OCI-LY1 (cell line): ENCODE results near the gene DCTN2.

Experiments used
- H2AFZ ChIP-seq: fragments of 200-600 bp; sonication (generic), shearing (Covaris generic); 2 replicates; pipeline ENCODE4 v1.6.0; 2014; ENCODE audit warnings: antibody characterized with exemption, mild to moderate bottlenecking, low read length
- H3F3A ChIP-seq: fragments of 200-600 bp; sonication (generic), shearing (Covaris generic); 2 replicates; pipeline ENCODE4 v1.6.0; 2014; ENCODE audit warnings: mild to moderate bottlenecking, antibody characterized with exemption, low read length, moderate library complexity; ENCODE audit not compliant: insufficient read depth
- H3K27ac ChIP-seq: fragments of 200-600 bp; sonication (generic); 2 replicates; pipeline ENCODE4 v1.5.1; 2014; ENCODE audit warnings: low read length, mixed run types, mild to moderate bottlenecking, low read depth; ENCODE audit not compliant: poor library complexity, severe bottlenecking
- H3K27me3 ChIP-seq: fragments of 200-600 bp; sonication (generic); 2 replicates; pipeline ENCODE4 v1.6.0; 2014; ENCODE audit warnings: antibody characterized with exemption, mild to moderate bottlenecking, low read length, moderate library complexity; ENCODE audit not compliant: insufficient read depth
- H3K36me3 ChIP-seq: fragments of 200-600 bp; sonication (generic); 2 replicates; pipeline ENCODE4 v1.6.1; 2014; ENCODE audit warnings: mild to moderate bottlenecking, antibody characterized with exemption, low read length, moderate library complexity, mixed read lengths; ENCODE audit not compliant: insufficient read depth
- H3K4me1 ChIP-seq: fragments of 200-600 bp; sonication (generic); 2 replicates; pipeline ENCODE4 v1.5.1; 2014; ENCODE audit warnings: mild to moderate bottlenecking, low read length, moderate library complexity; ENCODE audit not compliant: insufficient read depth, severe bottlenecking
- H3K4me2 ChIP-seq: fragments of 200-600 bp; sonication (generic), shearing (Covaris generic); 2 replicates; pipeline ENCODE4 v1.6.1; 2014; ENCODE audit warnings: low read length
- H3K4me3 ChIP-seq: fragments of 200-600 bp; sonication (generic); 2 replicates; pipeline ENCODE4 v1.5.1; 2014; ENCODE audit warnings: low read length, low read depth, mild to moderate bottlenecking, mixed read lengths; ENCODE audit not compliant: poor library complexity, severe bottlenecking
- H3K79me2 ChIP-seq: fragments of 200-600 bp; shearing (Covaris generic); 2 replicates; pipeline ENCODE4 v1.6.1; 2016; ENCODE audit warnings: mixed run types, low read length, mixed read lengths; ENCODE audit not compliant: insufficient read depth
- H3K9ac ChIP-seq: fragments of 200-600 bp; sonication (generic), shearing (Covaris generic); 2 replicates; pipeline ENCODE4 v1.6.1; 2014; ENCODE audit warnings: mild to moderate bottlenecking, low read length, mixed read lengths
- H3K9me2 ChIP-seq: fragments of 200-600 bp; sonication (generic), shearing (Covaris generic); 2 replicates; pipeline ENCODE4 v1.6.1; 2014; ENCODE audit warnings: low read depth, mild to moderate bottlenecking, low read length, mixed read lengths
- H3K9me3 ChIP-seq: fragments of 200-600 bp; shearing (Covaris generic); 2 replicates; pipeline ENCODE4 v1.6.1; 2014; ENCODE audit warnings: low read length, mixed read lengths
- H4K20me1 ChIP-seq: fragments of 200-600 bp; sonication (generic), shearing (Covaris generic); 2 replicates; pipeline ENCODE4 v1.6.0; 2016; ENCODE audit warnings: mild to moderate bottlenecking, low read length; ENCODE audit not compliant: insufficient read depth
- EZH2 ChIP-seq: fragments of 200-600 bp; sonication (generic), shearing (Covaris generic); IDR thresholded peaks from 2 replicates; pipeline ENCODE4 v1.8.0; 2017; ENCODE audit warnings: borderline replicate concordance, mixed run types, mild to moderate bottlenecking, antibody characterized with exemption, low read length, moderate library complexity, mixed read lengths
- TF ChIP-seq, protein P1 (sequence below): fragments of 200-600 bp; sonication (generic), shearing (Covaris generic); IDR thresholded peaks from 2 replicates; pipeline ENCODE4 v1.5.1; 2017; ENCODE audit warnings: mild to moderate bottlenecking, antibody characterized with exemption, low read length, moderate library complexity, mixed read lengths

Gene DCTN2

DNA sequence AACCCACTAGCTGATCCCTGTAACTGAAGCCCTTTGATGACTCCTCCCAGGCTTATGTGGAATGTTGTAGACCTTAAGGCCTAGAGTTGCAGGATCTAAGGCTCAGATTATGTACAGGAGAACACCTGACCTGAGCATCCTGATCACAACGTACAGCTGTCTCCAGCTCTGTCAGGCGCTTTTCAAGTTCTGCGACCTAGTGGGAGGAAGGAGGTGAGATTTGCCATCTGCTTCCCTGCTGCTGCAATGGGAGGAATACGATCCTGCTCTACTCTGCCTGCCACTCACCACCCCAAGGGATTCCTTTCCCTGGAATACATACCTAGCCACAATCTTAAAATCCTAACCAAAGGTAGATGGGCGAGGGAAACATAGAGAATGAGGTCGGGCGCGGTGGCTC is 13.9 kb downstream of the DCTN2 start:
- Histone ChIP-seq H3K4me1 (no peaks in the 10 kb centered on the region), H3K9me2 (no peaks in the 10 kb centered on the region), H3F3A (no peaks in the 10 kb centered on the region), H3K4me2 (no peak overlapping the region), H3K27ac (no peak overlapping the region), H3K9ac (no peak overlapping the region), H3K27me3 (no peaks in the 10 kb centered on the region), H4K20me1 (no peaks in the 10 kb centered on the region), H2AFZ (no peak overlapping the region), H3K79me2 (no peaks in the 10 kb centered on the region), H3K4me3 (no peak overlapping the region), H3K36me3 (peaks cover 73% of the 10 kb centered on the region), H3K9me3 (no peaks in the 10 kb centered on the region)
- TF ChIP-seq, protein P1, sequence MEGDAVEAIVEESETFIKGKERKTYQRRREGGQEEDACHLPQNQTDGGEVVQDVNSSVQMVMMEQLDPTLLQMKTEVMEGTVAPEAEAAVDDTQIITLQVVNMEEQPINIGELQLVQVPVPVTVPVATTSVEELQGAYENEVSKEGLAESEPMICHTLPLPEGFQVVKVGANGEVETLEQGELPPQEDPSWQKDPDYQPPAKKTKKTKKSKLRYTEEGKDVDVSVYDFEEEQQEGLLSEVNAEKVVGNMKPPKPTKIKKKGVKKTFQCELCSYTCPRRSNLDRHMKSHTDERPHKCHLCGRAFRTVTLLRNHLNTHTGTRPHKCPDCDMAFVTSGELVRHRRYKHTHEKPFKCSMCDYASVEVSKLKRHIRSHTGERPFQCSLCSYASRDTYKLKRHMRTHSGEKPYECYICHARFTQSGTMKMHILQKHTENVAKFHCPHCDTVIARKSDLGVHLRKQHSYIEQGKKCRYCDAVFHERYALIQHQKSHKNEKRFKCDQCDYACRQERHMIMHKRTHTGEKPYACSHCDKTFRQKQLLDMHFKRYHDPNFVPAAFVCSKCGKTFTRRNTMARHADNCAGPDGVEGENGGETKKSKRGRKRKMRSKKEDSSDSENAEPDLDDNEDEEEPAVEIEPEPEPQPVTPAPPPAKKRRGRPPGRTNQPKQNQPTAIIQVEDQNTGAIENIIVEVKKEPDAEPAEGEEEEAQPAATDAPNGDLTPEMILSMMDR = no peak
- no peak for TF ChIP-seq EZH2

DNA sequence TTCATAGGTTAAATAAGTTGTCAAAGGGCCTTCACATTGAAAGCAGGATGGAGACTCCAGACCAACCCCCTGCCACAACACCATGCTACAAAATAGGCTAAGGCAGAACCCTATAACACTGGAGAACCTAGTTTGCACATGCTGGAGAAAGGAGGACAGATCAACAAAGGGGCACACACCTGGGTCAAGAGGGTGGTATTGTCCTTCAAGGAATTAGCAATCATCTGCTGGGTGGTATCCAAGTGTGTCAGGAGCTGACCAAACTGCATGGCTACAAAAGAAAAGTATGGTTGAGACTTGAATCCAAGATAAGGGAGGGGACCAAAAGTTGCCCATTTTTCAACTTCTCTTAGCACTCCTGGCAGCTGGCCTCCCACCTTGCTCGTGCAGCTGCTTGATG is 15.2 kb downstream of the DCTN2 start:
- H3K27me3 ChIP-seq = no peaks in the 10 kb centered on the region
- H3K9ac ChIP-seq = no peak overlapping the region
- peaks cover 78% of the 10 kb centered on the region for H3K36me3 ChIP-seq
- H4K20me1 ChIP-seq = no peaks in the 10 kb centered on the region
- no peaks in the 10 kb centered on the region for H3F3A ChIP-seq
- TF ChIP-seq, protein P1 = no peak
- TF ChIP-seq EZH2 = no peak
- H3K9me2 ChIP-seq = no peaks in the 10 kb centered on the region
- no peak overlapping the region for H3K4me3 ChIP-seq
- H3K4me2 ChIP-seq = no peak overlapping the region
- H3K9me3 ChIP-seq = no peaks in the 10 kb centered on the region
- H3K79me2 ChIP-seq = no peaks in the 10 kb centered on the region
- no peak overlapping the region for H2AFZ ChIP-seq
- H3K4me1 ChIP-seq = no peaks in the 10 kb centered on the region
- H3K27ac ChIP-seq = no peak overlapping the region

DNA sequence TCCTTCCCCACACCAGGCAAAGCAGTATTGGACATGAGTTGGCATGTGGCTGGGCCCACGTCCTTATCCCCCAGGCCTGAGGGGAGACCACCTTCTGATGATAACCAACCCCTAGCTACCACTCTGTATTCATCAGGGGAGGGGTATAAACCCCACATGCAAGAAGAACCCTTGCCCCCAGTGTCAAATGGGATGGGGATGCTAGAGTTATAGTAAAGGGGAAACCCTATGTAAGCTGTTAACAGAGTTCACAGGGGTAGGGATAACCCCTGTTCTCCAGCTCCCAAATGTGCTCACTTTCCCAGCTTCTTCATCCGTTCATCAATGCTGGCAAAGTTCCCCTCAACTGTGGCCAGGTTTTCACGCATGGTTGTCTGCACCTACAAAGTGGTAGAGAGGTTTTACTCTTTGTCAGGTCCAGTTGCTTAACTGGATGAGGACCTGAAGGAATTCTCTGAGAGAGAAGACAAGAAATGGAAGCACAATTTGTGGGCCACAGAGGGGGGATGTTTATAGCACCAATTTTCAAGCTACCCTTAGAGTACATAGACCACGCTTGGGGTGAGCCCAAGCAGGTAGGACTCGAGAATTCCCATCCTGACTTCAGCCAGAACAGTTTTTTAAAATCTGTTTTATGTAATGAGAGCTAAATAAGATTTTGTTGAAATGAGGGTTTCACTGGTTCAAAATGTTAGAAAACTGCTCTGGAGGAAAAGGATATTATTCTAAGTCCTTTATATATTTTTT is 16.4 kb downstream of the DCTN2 start:
- H3F3A ChIP-seq = no peaks in the 10 kb centered on the region
- no peak overlapping the region for H3K4me2 ChIP-seq
- H2AFZ ChIP-seq = no peak overlapping the region
- no peaks in the 10 kb centered on the region for H3K4me1 ChIP-seq
- no peak overlapping the region for H3K4me3 ChIP-seq
- H3K9me3 ChIP-seq = no peaks in the 10 kb centered on the region
- peaks cover 86% of the 10 kb centered on the region for H3K36me3 ChIP-seq
- H4K20me1 ChIP-seq = no peaks in the 10 kb centered on the region
- no peaks in the 10 kb centered on the region for H3K79me2 ChIP-seq
- H3K9me2 ChIP-seq = no peaks in the 10 kb centered on the region
- H3K27me3 ChIP-seq = no peaks in the 10 kb centered on the region
- H3K9ac ChIP-seq = no peak overlapping the region
- H3K27ac ChIP-seq = no peak overlapping the region
- no peak for TF ChIP-seq EZH2
- TF ChIP-seq, protein P1 = no peak
